ENCODE data around the gene IDH2. TPM values are rescaled to one million over a fixed set of nuclear protein-coding genes. Genes with fewer than 3 reads are reported as not detected.
"Not testable (repeated sequence)": the region's sequence is repeated elsewhere in the genome, so short reads cannot be mapped to it uniquely, and the experiment has no call there.

Gene IDH2
- total RNA-seq, 2 experiments from 2014 or later: 148 to 157 TPM

GRCh38 chr15:90126596-90127435 is 24.5 kb upstream of the IDH2 start:
- no peak overlapping the region for H3K27ac Mint-ChIP-seq
- no peak for DNase-seq
- no peaks in the 10 kb centered on the region for H3K36me3 Mint-ChIP-seq
- H3K27me3 Mint-ChIP-seq: no peaks in the 10 kb centered on the region
- no peaks in the 10 kb centered on the region for H3K4me1 Mint-ChIP-seq
- H3K9me3 Mint-ChIP-seq: no peaks in the 10 kb centered on the region
- no peak overlapping the region for H3K4me3 Mint-ChIP-seq

GRCh38 chr15:90126022-90126421 is 23.8 kb upstream of the IDH2 start:
- Mint-ChIP-seq H3K4me3 (no peak overlapping the region), H3K27me3 (no peaks in the 10 kb centered on the region), H3K4me1 (no peaks in the 10 kb centered on the region), H3K9me3 (no peaks in the 10 kb centered on the region), H3K27ac (no peak overlapping the region), H3K36me3 (no peaks in the 10 kb centered on the region)
- no peak for DNase-seq

- Mint-ChIP-seq H3K36me3 (no peaks in the 10 kb centered on the region), H3K9me3 (no peaks in the 10 kb centered on the region), H3K4me1 (no peaks in the 10 kb centered on the region), H3K4me3 (no peak overlapping the region), H3K27me3 (no peaks in the 10 kb centered on the region), H3K27ac (no peak overlapping the region)
- no peak for DNase-seq
Observed at GRCh38 chr15:90124507-90124906, 22.2 kb upstream of the IDH2 start.

GRCh38 chr15:90121086-90121485 is 18.8 kb upstream of the IDH2 start:
- Mint-ChIP-seq H3K36me3 (no peaks in the 10 kb centered on the region), H3K27me3 (no peaks in the 10 kb centered on the region), H3K9me3 (no peaks in the 10 kb centered on the region), H3K4me3 (no peak overlapping the region), H3K27ac (no peak overlapping the region), H3K4me1 (no peaks in the 10 kb centered on the region)
- DNase-seq: no peak

GRCh38 chr15:90119367-90119766 is 17.1 kb upstream of the IDH2 start:
- Mint-ChIP-seq H3K9me3 (peaks cover 7% of the 10 kb centered on the region), H3K27ac (no peak overlapping the region), H3K36me3 (no peaks in the 10 kb centered on the region), H3K4me3 (no peak overlapping the region), H3K4me1 (no peaks in the 10 kb centered on the region), H3K27me3 (no peaks in the 10 kb centered on the region)
- no peak for DNase-seq

- peaks cover 12% of the 10 kb centered on the region for H3K9me3 Mint-ChIP-seq
- no peak for DNase-seq
- H3K27me3 Mint-ChIP-seq: no peaks in the 10 kb centered on the region
- no peaks in the 10 kb centered on the region for H3K4me1 Mint-ChIP-seq
- H3K27ac Mint-ChIP-seq: no peak overlapping the region
- H3K36me3 Mint-ChIP-seq: no peaks in the 10 kb centered on the region
- H3K4me3 Mint-ChIP-seq: no peak overlapping the region
Observed at GRCh38 chr15:90115783-90116182, 13.5 kb upstream of the IDH2 start.

- Mint-ChIP-seq H3K27me3 (no peaks in the 10 kb centered on the region), H3K36me3 (no peaks in the 10 kb centered on the region), H3K4me3 (no peak overlapping the region), H3K27ac (no peak overlapping the region), H3K4me1 (no peaks in the 10 kb centered on the region), H3K9me3 (peaks cover 12% of the 10 kb centered on the region)
- no peak for DNase-seq
Observed at GRCh38 chr15:90114451-90114901, 12.2 kb upstream of the IDH2 start.

GRCh38 chr15:90113166-90113565 is 10.9 kb upstream of the IDH2 start:
- Mint-ChIP-seq H3K27me3 (no peaks in the 10 kb centered on the region), H3K27ac (no peak overlapping the region), H3K9me3 (peaks cover 12% of the 10 kb centered on the region), H3K36me3 (no peaks in the 10 kb centered on the region), H3K4me1 (no peaks in the 10 kb centered on the region), H3K4me3 (no peak overlapping the region)
- DNase-seq: no peak

- not testable (repeated sequence) for H3K4me3 Mint-ChIP-seq, H3K36me3 Mint-ChIP-seq
Observed at GRCh38 chr15:90109163-90109751, 7.0 kb upstream of the IDH2 start.

GRCh38 chr15:90108038-90108437 is 5.8 kb upstream of the IDH2 start:
- not testable (repeated sequence) for H3K27me3 Mint-ChIP-seq, H3K27ac Mint-ChIP-seq, H3K4me3 Mint-ChIP-seq, H3K36me3 Mint-ChIP-seq, H3K9me3 Mint-ChIP-seq, H3K4me1 Mint-ChIP-seq, DNase-seq

More at GRCh38 chr15:90109163-90109751, 7.0 kb upstream of the IDH2 start:
- not testable (repeated sequence) for H3K4me1 Mint-ChIP-seq, H3K9me3 Mint-ChIP-seq, H3K27ac Mint-ChIP-seq, DNase-seq, H3K27me3 Mint-ChIP-seq

- Mint-ChIP-seq H3K27me3 (peaks cover 4% of the 10 kb centered on the region), H3K9me3 (no peaks in the 10 kb centered on the region), H3K4me1 (peaks cover 7% of the 10 kb centered on the region), H3K36me3 (no peaks in the 10 kb centered on the region), H3K4me3 (no peak overlapping the region), H3K27ac (no peak overlapping the region)
- DNase-seq: no peak
Observed at GRCh38 chr15:90106522-90107117, 4.4 kb upstream of the IDH2 start.

GRCh38 chr15:90105521-90105920 is 3.3 kb upstream of the IDH2 start:
- Mint-ChIP-seq H3K4me1 (peaks cover 16% of the 10 kb centered on the region), H3K27ac (no peak overlapping the region), H3K4me3 (no peak overlapping the region)

GRCh38 chr15:90104551-90104950 is 2.3 kb upstream of the IDH2 start:
- Mint-ChIP-seq H3K27ac (no peak overlapping the region), H3K27me3 (peaks cover 4% of the 10 kb centered on the region), H3K4me3 (no peak overlapping the region), H3K36me3 (peaks cover 8% of the 10 kb centered on the region), H3K4me1 (peaks cover 26% of the 10 kb centered on the region), H3K9me3 (no peaks in the 10 kb centered on the region)
- no peak for DNase-seq

More at GRCh38 chr15:90105521-90105920, 3.3 kb upstream of the IDH2 start:
- H3K9me3 Mint-ChIP-seq: no peaks in the 10 kb centered on the region
- peaks cover 4% of the 10 kb centered on the region for H3K36me3 Mint-ChIP-seq
- no peak for DNase-seq
- peaks cover 4% of the 10 kb centered on the region for H3K27me3 Mint-ChIP-seq

GRCh38 chr15:90103701-90104329 is 1.5 kb upstream of the IDH2 start:
- Mint-ChIP-seq H3K4me3 (no peak overlapping the region), H3K9me3 (no peaks in the 10 kb centered on the region), H3K27ac (no peak overlapping the region), H3K27me3 (peaks cover 4% of the 10 kb centered on the region), H3K36me3 (peaks cover 12% of the 10 kb centered on the region), H3K4me1 (peaks cover 33% of the 10 kb centered on the region)
- DNase-seq: no peak

Data from activated naive CD8-positive, alpha-beta T cell treated with anti-CD3 and anti-CD28 coated beads for 36 hours (primary cell).